Spleen (tissue), 7 donors: ENCODE data around the gene TMEM115.
"Not testable (repeated sequence)": the region's sequence is repeated elsewhere in the genome, so short reads cannot be mapped to it uniquely, and the experiment has no call there.

Source experiments
- CTCF ChIP-seq, 11 experiments: fragments of 200-600 bp in 7 of 11; fragments of 450-650 bp in 4 of 11; sonication (generic) in 4 of 11; IDR thresholded peaks in 8 of 11; conservative IDR thresholded peaks in 3 of 11; 1 replicate in 7 of 11; 2 replicates in 4 of 11; pipeline versions ENCODE4 v1.4.0 to v1.8.0; 2016 to 2021; ENCODE audit warnings: antibody characterized with exemption in 11 of 11, inconsistent platforms in 4 of 11, mild to moderate bottlenecking in 1 of 11
- POLR2A ChIP-seq, 3 donors: fragments of 450-650 bp; IDR thresholded peaks; one replicate each; pipeline ENCODE4 v1.5.1; 2017; ENCODE audit warnings: antibody characterized with exemption in 3 of 3, mild to moderate bottlenecking in 1 of 3
- POLR2AphosphoS5 ChIP-seq, 3 donors: sonication (generic); formaldehyde crosslinking; IDR thresholded peaks; one replicate each; pipeline ENCODE4 v1.5.1; 2017; ENCODE audit warnings: antibody characterized with exemption in 3 of 3
- donor health status: DM: no; HTN: no; CAD: no; lungs with moderate emphysema.
- donor health status: DM: no; HTN: no; CAD: no.
- donor health status: DM: no; HTN: no; CAD: no.

DNA sequence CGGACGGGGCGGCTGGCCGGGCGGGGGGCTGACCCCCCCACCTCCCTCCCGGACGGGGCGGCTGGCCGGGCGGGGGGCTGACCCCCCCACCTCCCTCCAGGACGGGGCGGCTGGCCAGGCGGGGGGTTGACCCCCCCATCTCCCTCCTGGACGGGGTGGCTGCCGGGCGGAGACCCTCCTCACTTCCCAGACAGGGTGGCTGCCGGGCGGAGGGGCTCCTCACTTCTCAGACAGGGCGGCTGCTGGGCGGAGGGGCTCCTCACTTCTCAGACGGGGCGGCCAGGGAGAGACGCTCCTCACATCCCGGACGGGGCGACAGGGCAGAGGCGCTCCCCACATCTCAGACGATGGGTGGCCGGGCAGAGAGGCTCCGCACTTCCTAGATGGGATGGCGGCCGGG is 47.3 kb downstream of the TMEM115 start:
- TF ChIP-seq CTCF (IDR thresholded peaks at IDR 0.05 in 8 of 11, conservative IDR thresholded peaks at IDR 0.05 in 3 of 11); POLR2AphosphoS5 (IDR thresholded peaks at IDR 0.05); POLR2A (IDR thresholded peaks at IDR 0.05): not testable (repeated sequence)
